Measurements from ENCODE around the gene HYDIN.

HYDIN gene

GRCh38 chr16:71230122-71230845, at the start of gene HYDIN:
Gene HYDIN, minus strand, starts transcription at chr16:71230722. Its CDS starts 43,827 bp downstream, at chr16:71186895.
- in situ Hi-C loops (cut with MboI; ENCODE audit: low sequenced_read_pairs), result no loop called here

GRCh38 chr16:71276589-71277334, 46.2 kb upstream of the HYDIN start:
- in situ Hi-C loops (cut with MboI; ENCODE audit: low sequenced_read_pairs), result no loop called here

- in situ Hi-C loops (cut with MboI; ENCODE audit: low sequenced_read_pairs), result no loop called here
Observed at GRCh38 chr16:71273384-71273783, 42.9 kb upstream of the HYDIN start.

GRCh38 chr16:71264299-71264698, 33.8 kb upstream of the HYDIN start:
- in situ Hi-C loops (cut with MboI; ENCODE audit: low sequenced_read_pairs), result no loop called here

- in situ Hi-C loops (cut with MboI; ENCODE audit: low sequenced_read_pairs), result no loop called here
Observed at GRCh38 chr16:71263582-71263981, 33.1 kb upstream of the HYDIN start.

DNA sequence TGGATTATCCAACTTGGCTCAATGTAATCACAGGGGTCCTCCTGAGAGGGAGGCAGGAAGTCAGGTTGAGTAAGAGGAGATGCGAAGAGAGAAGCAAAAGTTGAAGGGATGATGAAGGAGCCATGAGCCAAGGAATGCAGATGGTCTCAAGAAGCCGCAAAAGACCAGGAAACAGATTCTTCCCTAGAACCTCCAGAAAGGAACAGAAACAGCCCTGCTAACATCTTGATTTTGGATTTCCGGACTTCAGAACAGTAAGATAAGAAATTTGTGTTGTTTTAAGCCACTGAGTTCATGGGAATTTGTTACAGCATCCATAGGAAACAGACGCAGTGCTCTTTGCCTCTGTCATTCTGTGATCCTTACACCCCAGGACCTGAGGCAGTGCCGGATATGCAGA, 31.9 kb upstream of the HYDIN start:
- in situ Hi-C loops (cut with MboI; ENCODE audit: low sequenced_read_pairs), result no loop called here

DNA sequence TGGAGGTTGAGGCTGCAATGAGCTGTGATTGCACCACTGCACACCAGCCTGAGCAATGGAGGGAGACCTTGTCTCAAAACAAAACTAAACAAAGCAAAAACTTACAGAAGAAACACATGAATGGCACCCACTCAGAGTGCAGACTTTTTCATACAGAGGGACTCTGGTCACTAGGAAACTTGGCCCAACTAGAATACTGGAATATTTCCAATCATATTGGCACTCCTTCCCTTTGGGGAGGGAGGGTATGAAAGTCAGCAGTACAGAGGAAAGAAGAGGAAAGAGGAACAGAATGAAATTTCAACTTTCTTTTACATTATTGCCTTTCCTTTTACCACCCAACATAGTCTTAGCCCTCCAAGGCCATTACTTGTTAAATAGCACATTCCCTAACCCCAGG, 30.5 kb upstream of the HYDIN start:
- in situ Hi-C loops (cut with MboI; ENCODE audit: low sequenced_read_pairs), result no loop called here

- in situ Hi-C loops (cut with MboI; ENCODE audit: low sequenced_read_pairs), result no loop called here
Observed at GRCh38 chr16:71259086-71259485, 28.6 kb upstream of the HYDIN start.

- in situ Hi-C loops (cut with MboI; ENCODE audit: low sequenced_read_pairs), result no loop called here
Observed at GRCh38 chr16:71258372-71258771, 27.9 kb upstream of the HYDIN start.

DNA sequence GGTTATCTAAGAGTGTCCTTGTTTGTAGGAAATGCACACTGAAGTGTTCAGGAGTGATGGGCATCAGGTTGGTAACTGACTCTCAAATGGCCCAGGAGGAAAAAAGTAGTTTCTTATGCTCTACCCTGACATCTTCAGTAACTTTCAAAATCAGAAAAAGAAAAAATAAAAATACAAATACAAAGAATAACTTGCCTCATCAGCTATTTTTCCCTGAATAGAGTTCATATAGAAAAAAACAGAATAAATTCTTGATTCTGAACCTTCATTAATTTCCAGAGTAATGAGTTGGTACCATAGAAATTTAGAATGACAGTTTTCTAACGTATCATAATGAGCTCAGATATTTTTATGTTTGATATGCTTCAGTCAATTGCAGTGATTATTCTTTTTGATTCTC, 27.2 kb upstream of the HYDIN start:
- in situ Hi-C loops (cut with MboI; ENCODE audit: low sequenced_read_pairs), result no loop called here

DNA sequence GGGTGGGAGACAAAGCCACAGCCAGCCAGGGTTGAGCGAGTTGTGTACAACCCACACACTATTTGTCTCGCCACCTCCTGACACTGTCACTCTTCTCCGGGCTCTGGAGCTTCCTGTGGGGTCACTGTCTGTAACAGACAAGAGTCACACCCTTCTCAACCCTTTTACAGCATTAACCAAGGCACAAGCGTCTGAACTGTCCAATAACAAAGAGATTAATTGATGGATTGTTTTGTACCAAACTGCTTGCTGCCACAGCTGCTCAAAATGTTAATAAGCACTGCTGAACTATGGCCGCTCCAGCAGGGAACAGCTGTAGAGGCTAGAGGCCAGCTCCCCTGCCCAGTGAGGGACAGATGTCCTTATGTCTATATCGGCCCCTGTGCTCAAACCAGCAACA, 25.2 kb upstream of the HYDIN start:
- in situ Hi-C loops (cut with MboI; ENCODE audit: low sequenced_read_pairs), result no loop called here

DNA sequence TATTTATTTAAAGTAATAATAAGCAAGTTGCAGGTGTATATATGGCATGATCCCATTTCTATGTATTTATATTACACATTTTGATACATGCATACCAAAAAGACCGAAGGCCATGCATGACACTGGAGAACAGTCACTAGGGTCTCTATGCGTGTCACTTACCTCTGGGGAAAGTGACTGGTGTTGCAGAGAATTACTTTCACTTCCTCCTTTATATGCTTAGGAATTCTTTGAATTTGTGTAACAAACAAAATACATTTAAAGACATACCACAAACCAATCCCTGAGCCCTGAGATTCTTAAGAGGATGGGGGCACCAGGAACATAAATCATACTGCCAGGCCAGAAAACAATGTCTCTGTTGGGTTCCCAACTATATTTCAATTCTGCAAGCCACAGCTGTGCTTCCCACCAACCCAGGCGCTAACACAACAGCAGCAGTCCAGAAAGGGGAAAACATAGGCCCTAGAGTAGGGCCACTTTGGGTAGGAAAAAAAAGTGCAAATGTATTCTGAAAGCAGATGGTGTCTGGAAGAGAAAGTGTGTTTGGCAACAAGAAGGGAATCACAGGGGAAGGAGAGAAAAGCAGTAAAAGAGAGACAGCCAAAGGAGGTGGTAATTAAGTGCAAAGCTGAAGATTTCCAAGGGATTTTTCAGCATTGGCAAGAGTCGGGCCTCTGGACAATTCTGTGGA, 24.5 kb upstream of the HYDIN start:
- in situ Hi-C loops (cut with MboI; ENCODE audit: low sequenced_read_pairs), result no loop called here

GRCh38 chr16:71250461-71251235, 20.1 kb upstream of the HYDIN start:
- in situ Hi-C loops (cut with MboI; ENCODE audit: low sequenced_read_pairs), result no loop called here

GRCh38 chr16:71249399-71249798, 18.9 kb upstream of the HYDIN start:
- in situ Hi-C loops (cut with MboI; ENCODE audit: low sequenced_read_pairs), result no loop called here

GRCh38 chr16:71247478-71247877, 17.0 kb upstream of the HYDIN start:
- in situ Hi-C loops (cut with MboI; ENCODE audit: low sequenced_read_pairs), result no loop called here

DNA sequence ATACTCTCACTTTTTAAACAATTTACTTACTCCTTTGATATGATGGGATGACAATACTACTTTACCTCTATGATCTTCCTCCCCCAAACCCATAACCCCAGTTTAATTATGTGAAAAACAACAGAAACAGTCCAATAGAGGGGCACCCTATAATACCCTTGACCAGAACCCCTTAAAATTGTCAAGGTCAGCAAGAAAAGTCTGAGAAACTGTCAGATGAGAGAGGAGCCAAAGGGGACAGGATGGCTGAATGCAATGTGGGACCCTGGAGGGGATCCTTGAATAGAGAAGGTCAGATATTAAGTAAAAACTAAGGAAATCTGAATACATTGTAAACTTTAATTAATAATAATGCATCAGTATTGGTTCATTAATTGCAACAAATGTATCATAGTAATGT, 15.8 kb upstream of the HYDIN start:
- in situ Hi-C loops (cut with MboI; ENCODE audit: low sequenced_read_pairs), result no loop called here

- in situ Hi-C loops (cut with MboI; ENCODE audit: low sequenced_read_pairs), result no loop called here
Observed at GRCh38 chr16:71244521-71244920, 14.0 kb upstream of the HYDIN start.

GRCh38 chr16:71242601-71243000, 12.1 kb upstream of the HYDIN start:
- in situ Hi-C loops (cut with MboI; ENCODE audit: low sequenced_read_pairs), result no loop called here

DNA sequence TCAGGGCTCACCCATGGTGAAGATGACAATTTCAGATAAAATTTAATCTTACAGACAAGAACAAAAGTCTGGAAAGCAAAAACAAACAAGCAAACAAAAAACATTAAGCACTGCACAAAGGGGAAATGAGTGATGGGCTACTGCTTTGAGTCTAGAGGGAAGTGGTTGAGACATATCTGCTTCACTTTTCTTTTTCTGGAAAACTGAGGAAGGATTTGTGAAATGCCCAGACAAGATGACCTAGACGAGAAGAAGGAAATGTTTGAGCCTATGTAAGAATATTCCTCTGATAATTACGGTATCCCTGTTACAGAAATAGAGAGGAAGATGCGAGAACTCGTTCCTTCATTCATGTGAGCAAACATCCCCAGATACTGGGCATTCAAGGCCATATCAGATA, 11.5 kb upstream of the HYDIN start:
- in situ Hi-C loops (cut with MboI; ENCODE audit: low sequenced_read_pairs), result no loop called here

DNA sequence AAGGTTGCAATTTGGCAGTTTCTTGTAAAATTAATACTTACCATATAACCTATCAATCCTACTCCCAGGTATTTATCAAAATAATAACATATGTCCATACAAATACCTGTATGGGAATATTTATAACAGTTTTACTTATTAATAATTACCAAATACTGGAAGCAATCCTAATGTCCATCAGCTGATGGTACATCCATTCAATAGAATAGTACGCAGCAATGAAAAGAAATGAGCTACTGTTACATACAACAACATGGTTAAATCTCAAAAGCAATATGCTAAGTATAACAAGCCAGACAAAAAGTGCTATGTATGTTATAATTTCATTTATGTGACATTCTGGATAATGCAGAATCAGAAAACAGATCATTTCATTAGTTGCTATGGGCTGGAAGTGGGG, 1.2 kb downstream of the HYDIN start:
- in situ Hi-C loops (cut with MboI; ENCODE audit: low sequenced_read_pairs), result no loop called here

Measured in hTERT RPE-1 (cell line).